HG03196 (cell line): ENCODE measurements around the gene CFAP20DC.
"Not testable (repeated sequence)": the region's sequence is repeated elsewhere in the genome, so short reads cannot be mapped to it uniquely, and the experiment has no call there.

Experiments used
- ATAC-seq: cut with Tn5 transposase; IDR thresholded peaks from one replicate; pipeline ENCODE4 v1.9.1; 2021; ENCODE audit not compliant: unreplicated experiment

Gene CFAP20DC

GRCh38 chr3:58967866-58968265 is 82.0 kb downstream of the CFAP20DC start:
- ATAC-seq, result not testable (repeated sequence)

- ATAC-seq, result no peak
Observed at GRCh38 chr3:58965865-58966264, 84.0 kb downstream of the CFAP20DC start.

DNA sequence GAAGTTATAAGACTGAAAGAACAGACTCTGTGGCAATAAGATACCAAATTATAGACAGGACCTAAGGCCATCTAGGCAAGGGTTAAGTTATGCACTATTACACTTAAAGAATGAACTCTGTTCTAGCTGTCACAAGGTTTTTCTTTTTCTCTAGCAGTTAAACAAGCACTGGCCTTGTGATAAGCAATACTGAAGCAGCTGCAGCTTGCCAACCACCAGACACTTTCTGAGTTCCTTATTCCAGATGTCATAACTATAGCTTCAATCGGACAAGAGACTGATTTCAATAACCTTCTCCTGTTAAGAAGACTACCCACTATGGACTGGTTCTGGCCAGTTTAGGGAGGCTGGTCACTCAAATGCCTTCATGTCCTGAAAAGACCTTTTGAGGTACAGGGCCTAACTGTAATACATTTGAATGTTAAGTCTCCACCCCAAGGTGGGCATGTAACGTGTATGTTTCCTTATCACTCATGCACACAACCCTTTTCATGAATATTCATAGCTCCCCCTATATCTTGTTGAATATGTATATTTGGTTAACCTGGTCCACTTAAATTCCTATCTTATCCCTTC is 85.8 kb downstream of the CFAP20DC start:
- no peak for ATAC-seq

- ATAC-seq, result no peak
Observed at GRCh38 chr3:58962816-58963215, 87.0 kb downstream of the CFAP20DC start.

DNA sequence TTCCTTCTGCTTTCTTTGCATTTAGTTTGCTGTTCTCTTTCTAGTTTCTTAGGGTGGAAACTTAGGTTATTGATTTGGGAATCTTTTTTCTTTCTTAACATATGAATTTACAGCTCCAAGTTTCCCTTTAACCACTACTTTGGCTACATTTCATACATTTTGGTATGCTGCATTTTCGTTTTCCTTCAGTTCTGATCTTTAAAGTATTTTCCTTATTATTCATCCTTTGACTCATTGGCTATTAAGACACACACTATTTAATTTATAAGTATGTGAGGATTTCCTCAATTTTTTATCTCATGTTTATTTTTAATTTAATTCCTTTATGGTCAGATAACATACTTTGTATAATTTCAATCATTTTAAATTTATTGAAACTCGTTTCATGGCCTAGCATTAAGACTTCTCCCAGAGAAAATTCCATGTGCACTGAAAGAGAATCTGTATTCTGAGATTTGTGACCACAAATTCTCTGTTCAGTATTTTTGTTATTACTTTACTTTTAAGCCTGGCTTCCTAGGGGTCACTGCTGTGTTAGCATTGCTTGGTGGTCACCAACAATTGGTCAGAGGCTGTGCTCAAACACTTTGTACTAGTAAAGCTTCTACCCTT is 87.7 kb downstream of the CFAP20DC start:
- no peak for ATAC-seq

GRCh38 chr3:58955308-58955707 is 94.5 kb downstream of the CFAP20DC start:
- no peak for ATAC-seq

- ATAC-seq, result no peak
Observed at GRCh38 chr3:58953288-58953687, 96.5 kb downstream of the CFAP20DC start.

GRCh38 chr3:58952128-58952917 is 97.5 kb downstream of the CFAP20DC start:
- peak; percentile 77 for ATAC-seq

DNA sequence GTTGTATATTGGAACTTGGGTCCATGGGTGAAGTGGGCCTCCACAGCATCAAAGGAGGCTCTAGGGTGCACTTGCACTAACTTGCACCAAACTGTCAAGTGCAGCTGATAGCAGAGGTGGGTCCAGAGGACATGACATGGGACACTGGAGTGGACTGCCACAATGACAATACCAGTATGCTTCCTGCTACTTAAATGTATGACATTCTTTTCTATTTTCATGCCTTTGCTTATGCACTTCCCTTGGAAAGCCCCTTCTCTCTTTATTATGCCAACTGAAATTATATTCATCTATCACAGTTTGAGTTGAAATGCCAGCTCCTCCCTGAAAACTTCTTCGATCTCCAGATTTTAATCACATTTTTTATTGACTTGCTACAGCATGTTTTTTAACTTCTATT is 101.8 kb downstream of the CFAP20DC start:
- no peak for ATAC-seq

DNA sequence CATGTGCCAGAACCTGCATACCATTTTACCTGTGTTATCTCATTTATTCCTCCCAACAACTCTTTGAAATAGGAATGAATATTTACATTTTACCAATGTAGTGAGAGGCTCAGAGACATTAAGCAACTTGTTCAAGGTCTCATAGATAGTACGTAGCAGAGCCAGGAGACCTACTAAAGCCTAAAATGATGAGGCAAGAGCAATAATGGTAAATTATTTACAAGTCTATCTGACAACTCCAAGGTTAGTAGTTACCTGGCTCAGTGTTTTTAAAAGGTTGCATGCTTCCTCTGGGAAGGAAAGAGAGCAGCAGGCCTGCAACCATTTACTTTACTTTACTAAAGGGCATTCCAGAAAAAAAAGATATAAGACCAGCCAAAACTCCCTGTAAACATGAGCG is 103.0 kb downstream of the CFAP20DC start:
- no peak for ATAC-seq

DNA sequence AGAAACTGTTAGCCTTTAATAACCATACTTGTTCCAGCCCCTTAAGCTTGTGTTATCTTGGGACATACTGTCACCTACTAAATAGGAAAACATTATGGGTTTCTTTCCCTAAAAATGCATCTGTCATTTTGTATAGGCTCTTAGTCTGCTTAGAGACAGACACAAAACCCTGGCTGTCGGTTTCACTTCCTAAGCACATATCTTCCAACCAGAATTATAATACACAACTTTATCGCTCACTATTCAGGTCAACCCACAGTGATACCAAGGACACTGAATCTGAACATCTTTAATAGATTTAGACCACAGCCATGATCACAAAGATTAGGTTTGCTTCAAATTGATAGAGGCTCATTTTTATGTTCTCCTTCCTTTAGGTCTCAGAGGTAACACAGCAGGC is 111.8 kb downstream of the CFAP20DC start:
- no peak for ATAC-seq

GRCh38 chr3:58924578-58924977 is 125.2 kb downstream of the CFAP20DC start:
- ATAC-seq, result no peak

DNA sequence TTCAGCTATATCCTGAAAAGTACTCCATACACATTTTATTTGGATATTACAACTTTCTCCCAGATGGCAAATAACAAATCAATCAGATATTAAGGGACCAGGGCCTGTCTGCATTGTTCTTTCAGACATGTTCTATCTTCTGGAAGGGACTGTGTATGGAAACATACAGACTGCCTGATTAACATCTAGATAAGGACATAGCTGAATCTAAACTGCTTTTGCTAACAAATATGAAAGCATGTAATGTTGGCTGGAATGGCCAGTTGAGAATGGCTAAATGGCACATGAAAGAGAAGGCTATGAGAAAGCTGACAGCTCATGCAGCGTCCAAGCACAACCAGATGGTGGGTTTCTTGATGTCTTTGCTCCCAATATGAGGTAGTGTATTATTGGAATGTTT is 149.4 kb downstream of the CFAP20DC start:
- no peak for ATAC-seq

DNA sequence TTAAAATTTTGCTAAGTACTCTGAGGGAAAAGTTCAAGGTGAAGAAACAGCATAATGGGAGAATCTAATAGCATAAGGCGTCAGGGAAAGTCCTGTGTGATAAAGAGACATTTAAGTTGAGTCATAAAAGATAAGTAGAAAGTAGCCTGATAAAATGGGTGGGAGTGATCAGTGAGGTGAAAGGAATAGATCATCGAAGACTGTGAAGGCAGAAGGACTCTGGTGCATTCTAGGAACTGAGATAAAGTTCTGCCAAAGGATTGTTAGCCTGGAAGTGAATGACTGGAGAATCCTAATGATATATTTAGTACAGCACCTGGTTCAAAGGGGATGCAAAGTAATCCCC is 149.9 kb downstream of the CFAP20DC start:
- peak; percentile 30 for ATAC-seq

- ATAC-seq, result peak; percentile 69
Observed at GRCh38 chr3:58899159-58899952, 150.5 kb downstream of the CFAP20DC start.

- no peak for ATAC-seq
Observed at GRCh38 chr3:58898513-58898912, 151.3 kb downstream of the CFAP20DC start.

DNA sequence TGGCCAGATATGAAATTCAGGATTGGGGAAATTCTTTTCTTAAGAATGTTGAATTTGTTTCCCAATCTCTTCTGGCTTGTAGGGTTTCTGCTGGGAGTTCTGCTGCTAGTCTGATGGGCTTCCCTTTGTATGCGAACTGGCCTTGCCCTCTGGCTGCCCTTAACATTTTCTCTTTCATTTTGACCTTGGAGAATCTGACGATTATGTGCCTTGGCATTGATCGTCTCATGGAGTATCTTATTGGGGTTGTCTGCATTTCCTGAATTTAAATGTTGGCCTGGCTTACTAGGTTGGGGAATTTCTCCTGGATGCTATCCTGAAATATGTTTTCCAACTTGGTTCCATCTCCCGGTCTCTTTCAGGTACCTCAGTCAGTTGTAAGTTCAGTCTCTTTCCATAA is 152.2 kb downstream of the CFAP20DC start:
- ATAC-seq, result no peak

GRCh38 chr3:58895678-58896077 is 154.1 kb downstream of the CFAP20DC start:
- not testable (repeated sequence) for ATAC-seq

DNA sequence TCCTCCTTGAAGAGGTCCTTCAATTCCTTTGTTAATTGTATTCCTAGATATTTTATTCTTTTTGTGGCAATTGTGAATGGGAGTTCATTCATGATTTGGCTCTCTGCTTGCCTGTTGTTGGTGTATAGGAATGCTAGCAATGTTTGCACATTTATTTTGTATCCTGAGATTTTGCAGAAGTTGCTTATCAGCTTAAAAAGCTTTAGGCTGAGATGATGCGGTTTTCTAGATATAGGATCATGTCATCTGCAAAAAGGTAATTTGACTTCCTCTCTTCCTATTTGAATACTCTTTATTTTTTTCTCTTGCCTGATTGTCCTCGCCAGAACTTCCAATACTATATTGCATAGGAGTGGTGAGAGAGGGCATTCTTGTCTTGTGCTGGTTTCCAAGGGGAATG is 157.3 kb downstream of the CFAP20DC start:
- ATAC-seq, result not testable (repeated sequence)

DNA sequence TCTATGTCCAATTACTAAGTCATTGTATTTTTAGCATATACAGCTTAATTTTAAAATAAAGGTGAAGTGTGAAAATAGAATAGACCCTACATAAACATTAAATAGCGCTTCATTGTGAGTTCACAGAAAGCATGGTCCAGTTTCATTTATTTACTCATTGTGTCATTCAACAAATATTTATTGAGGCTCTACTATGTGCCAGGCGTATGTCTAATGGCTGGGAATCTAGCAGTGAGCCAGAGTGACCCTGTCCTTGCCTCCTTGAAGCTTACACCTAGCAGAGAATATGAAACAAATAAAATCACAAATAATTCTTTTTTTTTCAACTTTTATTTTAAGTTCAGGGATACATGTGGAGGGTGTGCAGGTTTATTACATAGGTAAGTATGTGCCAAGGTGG is 161.7 kb downstream of the CFAP20DC start:
- no peak for ATAC-seq

- no peak for ATAC-seq
Observed at GRCh38 chr3:58884453-58884852, 165.4 kb downstream of the CFAP20DC start.

GRCh38 chr3:58880182-58880581 is 169.6 kb downstream of the CFAP20DC start:
- no peak for ATAC-seq
